K562 (cell line): ENCODE results near the gene PSD2. TPM values are rescaled to one million over a fixed set of nuclear protein-coding genes. Genes with fewer than 3 reads are reported as not detected.

ENCODE experiments used
- ATAC-seq: fragments of 200-7000 bp; cut with Tn5 transposase; 3 replicates; pipeline ENCODE4 v1.9.1; 2020; ENCODE audit warnings: moderate library complexity
- BruUV-seq: library from RNA; stranded (reverse); fragments of 400-500 nt; replicated peaks from 2 replicates; lab custom pipeline; 2021; lab: Mats Ljungman, UMichigan
- CTCF ChIA-PET: fragments of 300-600 bp; formaldehyde crosslinking; extraction: SDS; loops from one replicate; lab custom pipeline; 2021; ENCODE audit warnings: low intra/inter-chr PET ratio; lab: Yijun Ruan, JAX
- POLR2A ChIA-PET: fragments of 300-600, 350-650 bp; sonication (Branson Sonifier 250); formaldehyde crosslinking; extraction: SDS; loops from one replicate; lab custom pipeline; 2021; ENCODE audit warnings: antibody characterized with exemption, inconsistent platforms; lab: Yijun Ruan, JAX
- DNase-seq, 4 experiments: peaks; one replicate each; pipeline versions ENCODE4 v3.0.0 to v3.0.0-alpha.2; 2011 to 2018; ENCODE audit warnings: low spot score in 3 of 4, mixed read lengths in 3 of 4; ENCODE audit errors: extremely low read depth in 1 of 4
- FAIRE-seq: peaks from 2 replicates; lab custom pipeline; 2011; peaks lifted over from hg19 to GRCh38; lab: Jason Lieb, UNC
- H2AFZ ChIP-seq: 2 replicates; pipeline ENCODE4 v1.6.0; 2011; ENCODE audit warnings: low read depth, low read length, control low read depth, inconsistent platforms
- H3K27ac ChIP-seq: fragments of 200-600 bp; 3 replicates; pipeline ENCODE4 v1.8.0; 2011; ENCODE audit warnings: low read depth, mild to moderate bottlenecking, control low read depth, inconsistent platforms, low read length, moderate library complexity, mixed read lengths; ENCODE audit errors: extremely low read depth
- H3K27me3 ChIP-seq, 2 experiments: fragments of 300-600 bp in 1 of 2; 2 replicates in 1 of 2; 3 replicates in 1 of 2; pipeline versions ENCODE4 v1.6.0 to v1.8.0; 2011; ENCODE audit warnings: inconsistent platforms in 2 of 2, low read length in 2 of 2, mild to moderate bottlenecking in 1 of 2, mixed read lengths in 1 of 2, moderate library complexity in 1 of 2; ENCODE audit not compliant: control insufficient read depth in 2 of 2, insufficient read depth in 2 of 2
- H3K36me3 ChIP-seq: fragments of 300-600 bp; 3 replicates; pipeline ENCODE4 v1.8.0; 2011; ENCODE audit warnings: mild to moderate bottlenecking, low read length, inconsistent platforms; ENCODE audit not compliant: control insufficient read depth, insufficient read depth
- H3K4me1 ChIP-seq, 2 experiments: fragments of 200-600 bp in 1 of 2; replicated peaks in 1 of 2; 2 replicates in 1 of 2; 3 replicates in 1 of 2; pipeline versions ENCODE4 v1.5.1 to v1.8.0; 2011; ENCODE audit warnings: inconsistent platforms in 2 of 2, low read length in 2 of 2, mild to moderate bottlenecking in 1 of 2, mixed read lengths in 1 of 2, moderate library complexity in 1 of 2; ENCODE audit not compliant: control insufficient read depth in 2 of 2, insufficient read depth in 2 of 2
- H3K4me2 ChIP-seq: 2 replicates; pipeline ENCODE4 v1.6.1; 2011; ENCODE audit warnings: low read length, control low read depth, inconsistent platforms, mixed read lengths; ENCODE audit not compliant: insufficient read depth
- H3K4me3 ChIP-seq: fragments of 200-600 bp; sonication (generic), shearing (Covaris generic); 2 replicates; pipeline ENCODE4 v1.5.1; 2016; ENCODE audit warnings: control low read depth, inconsistent platforms
- H3K79me2 ChIP-seq: fragments of 200-600 bp; 3 replicates; pipeline ENCODE4 v1.8.0; 2011; ENCODE audit warnings: low read length, inconsistent platforms; ENCODE audit not compliant: control insufficient read depth, insufficient read depth
- H3K9ac ChIP-seq, 2 experiments: 2 replicates each; pipeline versions ENCODE4 v1.6.0 to v1.6.1; 2011; ENCODE audit warnings: low read depth in 2 of 2, low read length in 2 of 2, control low read depth in 1 of 2, inconsistent platforms in 1 of 2, mild to moderate bottlenecking in 1 of 2, mixed read lengths in 1 of 2; ENCODE audit not compliant: insufficient read depth in 1 of 2
- H3K9me1 ChIP-seq: one replicate; pipeline ENCODE4 v1.6.0; 2011; ENCODE audit warnings: inconsistent platforms, mild to moderate bottlenecking, low read length, moderate library complexity; ENCODE audit not compliant: control insufficient read depth, insufficient read depth
- H3K9me3 ChIP-seq: replicated peaks from 2 replicates; pipeline ENCODE4 v1.5.1; 2011; ENCODE audit warnings: low read depth, low read length, inconsistent platforms; ENCODE audit not compliant: control insufficient read depth, insufficient read depth
- H4K20me1 ChIP-seq: replicated peaks from 2 replicates; pipeline ENCODE4 v1.6.1; 2011; ENCODE audit warnings: low read length, inconsistent platforms, mixed read lengths; ENCODE audit not compliant: control insufficient read depth, insufficient read depth
- BRF1 ChIP-seq: IDR thresholded peaks from 3 replicates; pipeline ENCODE4 v1.6.1; 2011; ENCODE audit warnings: borderline replicate concordance, mild to moderate bottlenecking; ENCODE audit not compliant: insufficient read length; ENCODE audit errors: extremely low read depth
- ELF4 ChIP-seq: fragments of 450-650 bp; formaldehyde crosslinking; IDR thresholded peaks from 2 replicates; pipeline ENCODE4 v1.4.0; 2022; ENCODE audit warnings: missing genetic modification characterization
- GATA2 ChIP-seq: sonication (generic); formaldehyde crosslinking; IDR thresholded peaks from 2 replicates; pipeline ENCODE4 v1.4.0; 2020; ENCODE audit warnings: mild to moderate bottlenecking, missing genetic modification reagents
- GMEB1 ChIP-seq: fragments of 250-450 bp; sonication (Bioruptor Pico); IDR thresholded peaks from 2 replicates; pipeline ENCODE4 v1.4.0; 2020; ENCODE audit warnings: mild to moderate bottlenecking
- KDM2B ChIP-seq: fragments of 250-450 bp; sonication (Bioruptor Pico); IDR thresholded peaks from 2 replicates; pipeline ENCODE4 v1.8.0; 2021; ENCODE audit warnings: mild to moderate bottlenecking, moderate library complexity
- NFIC ChIP-seq: fragments of 450-650 bp; IDR thresholded peaks from 2 replicates; pipeline ENCODE4 v1.6.1; 2017; ENCODE audit warnings: mild to moderate bottlenecking, inconsistent platforms
- PHF21A ChIP-seq: fragments of 450-650 bp; IDR thresholded peaks from 2 replicates; pipeline ENCODE4 v1.6.1; 2017; ENCODE audit warnings: low read depth, borderline replicate concordance
- SRSF7 ChIP-seq: fragments of 200-400 bp; formaldehyde crosslinking; optimal IDR thresholded peaks from 2 replicates; pipeline ENCODE3; 2017; ENCODE audit warnings: mild to moderate bottlenecking, low read depth, low read length
- ZKSCAN1 ChIP-seq: fragments of 150-350 bp; IDR thresholded peaks from 2 replicates; pipeline ENCODE4 v1.6.1; 2016; ENCODE audit warnings: low read depth, low read length
- ZNF586 ChIP-seq: fragments of 450-650 bp; formaldehyde crosslinking; conservative IDR thresholded peaks from 2 replicates; pipeline ENCODE4 v1.4.0; 2020; ENCODE audit warnings: mild to moderate bottlenecking, moderate library complexity
- WGBS: fragments of 100-300 bp; shearing (Covaris generic); methylation state at CpG from one replicate; pipeline ENCODE4 v1.1.6; 2016; ENCODE audit warnings: low coverage, mixed read lengths; ENCODE audit not compliant: insufficient coverage; ENCODE audit errors: missing lambda C conversion rate; 5-methylcytosine and 5-hydroxymethylcytosine counted together
- in situ Hi-C: fragments of 300-500 bp; cut with MboI; formaldehyde crosslinking; loops from 4 replicates; pipeline ENCODE4 v1.15.0; 2018; ENCODE audit warnings: inconsistent platforms, mixed read lengths
- intact Hi-C: fragments of 100-400 bp; cut with micrococcal nuclease; formaldehyde crosslinking; loops from 2 replicates; pipeline ENCODE4 v1.14.2; 2022
- polyA plus RNA-seq, 8 experiments: library from polyadenylated mRNA; depleted of rRNA in 4 of 8; stranded (reverse) in 5 of 8; unstranded in 3 of 8; fragments of >200 nt; fragmentation: Nextera tagmentation in 2 of 8; fragmentation: Illumina TruSeq in 1 of 8; extraction: Ambion mirVana in 2 of 8; extraction: Trizol in 1 of 8; gene quantifications; 2 replicates each; pipeline versions ENCODE4 v1.2.1 to v1.2.3, GENCODE V29; 2011 to 2014; ENCODE audit warnings: inconsistent platforms in 1 of 8, missing spikeins in 1 of 8
- total RNA-seq, 7 experiments: library from RNA; depleted of rRNA in 6 of 7; stranded (reverse); fragments of >200 nt in 6 of 7; fragmentation: Illumina TruSeq in 2 of 7; extraction: Trizol in 2 of 7; gene quantifications; 2 replicates each; pipeline versions ENCODE4 v1.2.1 to v1.2.3, GENCODE V29; 2011 to 2021; ENCODE audit warnings: low replicate concordance in 1 of 7
- TF ChIP-seq, protein P1 (sequence below), 2 experiments: fragments of 450-650 bp in 1 of 2; sonication (generic) in 1 of 2; formaldehyde crosslinking in 1 of 2; IDR thresholded peaks in 1 of 2; conservative IDR thresholded peaks in 1 of 2; 2 replicates each; pipeline versions ENCODE4 v1.6.1 to v1.8.1; 2016 to 2023; ENCODE audit warnings: mild to moderate bottlenecking in 2 of 2, moderate library complexity in 2 of 2, inconsistent platforms in 1 of 2, missing genetic modification reagents in 1 of 2

PSD2 gene
- total and polyA plus RNA-seq, 9 of the 15 experiments (the other 6 are each of a cell fraction or from before 2014, with no cell fraction given) = 0.01 to 0.09 (median 0.04) TPM; not detected in 4

GRCh38 chr5:139767960-139768359 lies 27.6 kb upstream of the PSD2 start:
- H2AFZ ChIP-seq = no peak overlapping the region
- POLR2A ChIA-PET = interaction anchor here (0.9 kb wide), 1 partner anchor 14 kb away, joined by 5 read pairs; no protein-coding TSS in a partner anchor
- BruUV-seq = no TSS peak
- FAIRE-seq = no peak
- H3K79me2 ChIP-seq = no peaks in the 10 kb centered on the region
- H3K4me2 ChIP-seq = no peak overlapping the region
- CTCF ChIA-PET = no interaction called here
- H3K4me1 ChIP-seq = peaks cover 2 to 19% of the 10 kb centered on the region in 2 experiments; a peak in 3 of 5 replicates
- peak; percentile 77 for TF ChIP-seq NFIC
- TF ChIP-seq ELF4 (CRISPR knock-in tag) = no peak
- TF ChIP-seq, all 486 proteins: peak for 1
- no peaks in the 10 kb centered on the region for H3K9me1 ChIP-seq
- in situ Hi-C loops (loop anchor here (10.0 kb wide), 1 partner anchor 353 kb away; no protein-coding TSS in a partner anchor), intact Hi-C loops (loop anchor here (5.0 to 10.0 kb wide), 2 partner anchors 76 to 343 kb away; no protein-coding TSS in a partner anchor)
- no peak for DNase-seq
- 19% methylated on average over 4 of the region's 4 CpGs for WGBS
- no peak overlapping the region; a peak in 1 of 4 replicates for H3K9ac ChIP-seq
- H3K27ac ChIP-seq = no peak overlapping the region
- no peaks in the 10 kb centered on the region for H3K9me3 ChIP-seq
- 0 out of 5 replicates have a peak, but pooled peaks cover 0 to 12% of the 10 kb centered on the region in 2 experiments for H3K27me3 ChIP-seq
- ATAC-seq = no peak
- no peak overlapping the region for H3K4me3 ChIP-seq
- no peaks in the 10 kb centered on the region for H3K36me3 ChIP-seq
- no peaks in the 10 kb centered on the region for H4K20me1 ChIP-seq

DNA sequence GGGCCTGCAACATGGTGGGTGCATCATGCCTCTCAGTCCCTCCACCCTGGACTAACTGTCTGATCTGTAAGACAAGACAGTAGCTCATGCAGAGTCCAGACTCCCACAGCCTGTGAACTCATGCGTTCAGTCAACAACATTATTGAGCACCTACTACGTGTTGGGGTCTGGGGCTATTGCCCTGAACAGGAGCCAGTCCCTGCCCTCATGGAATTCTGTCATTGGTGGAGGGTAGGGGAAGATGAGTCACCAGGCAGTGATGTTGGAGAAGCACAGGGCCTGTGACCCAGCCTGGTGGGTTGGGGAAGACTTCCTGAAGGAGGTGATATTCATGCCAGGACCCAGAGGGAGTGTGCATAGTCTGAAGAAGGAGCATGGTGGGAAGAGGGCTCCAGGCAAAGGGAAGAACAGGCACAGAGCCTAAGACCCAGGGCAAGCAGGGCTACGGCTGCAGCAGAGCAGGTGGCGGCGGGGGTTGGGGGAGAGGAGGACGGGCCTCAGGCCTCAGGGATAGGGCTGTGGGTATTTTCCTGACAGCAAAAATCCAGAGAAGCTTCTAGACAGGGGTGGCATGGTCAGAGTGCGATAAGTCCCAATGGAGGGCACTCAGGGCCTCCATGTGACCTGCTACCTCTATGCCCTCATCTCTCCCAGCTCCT lies 26.7 kb upstream of the PSD2 start:
- FAIRE-seq = peak; percentile 11
- POLR2A ChIA-PET = interaction anchor here (0.6 kb wide), 1 partner anchor 162 kb away, joined by 4 read pairs; no protein-coding TSS in a partner anchor
- intact Hi-C loops = loop anchor here (5.0 to 10.0 kb wide), 2 partner anchors 77 to 344 kb away; no protein-coding TSS in a partner anchor
- Histone ChIP-seq H3K4me1 (peaks cover 2 to 15% of the 10 kb centered on the region in 2 experiments; a peak in 3 of 5 replicates), H3K9me3 (no peaks in the 10 kb centered on the region), H3K27me3 (peaks cover 0 to 12% of the 10 kb centered on the region in 2 experiments; a peak in 1 of 5 replicates), H4K20me1 (no peaks in the 10 kb centered on the region), H3K9ac (no peak overlapping the region), H3K36me3 (no peaks in the 10 kb centered on the region), H2AFZ (no peak overlapping the region), H3K4me3 (no peak overlapping the region), H3K27ac (no peak overlapping the region), H3K9me1 (no peaks in the 10 kb centered on the region), H3K79me2 (no peaks in the 10 kb centered on the region), H3K4me2 (no peak overlapping the region)
- WGBS = 42% methylated on average over 7 of the region's 7 CpGs
- BruUV-seq = no TSS peak
- DNase-seq = no peak
- no peak for ATAC-seq
- in situ Hi-C loops = loop anchor here (10.0 kb wide), 1 partner anchor 354 kb away; no protein-coding TSS in a partner anchor
- CTCF ChIA-PET = no interaction called here
- TF ChIP-seq ZNF586 (no peak), KDM2B (CRISPR knock-in tag) (no peak), BRF1 (no peak), GMEB1 (CRISPR knock-in tag) (no peak), SRSF7 (no peak), ZKSCAN1 (peak; percentile 83), GATA2 (CRISPR knock-in tag) (no peak), PHF21A (0 out of 2 replicates have a peak, but pooled peaks have one; percentile 21)
- TF ChIP-seq, protein P1, sequence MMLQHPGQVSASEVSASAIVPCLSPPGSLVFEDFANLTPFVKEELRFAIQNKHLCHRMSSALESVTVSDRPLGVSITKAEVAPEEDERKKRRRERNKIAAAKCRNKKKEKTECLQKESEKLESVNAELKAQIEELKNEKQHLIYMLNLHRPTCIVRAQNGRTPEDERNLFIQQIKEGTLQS (IDR thresholded peaks at IDR 0.05) = peak; percentile 59; the same call in 1 of the 2 replicates
- TF ChIP-seq, protein P1 (CRISPR knock-in tag; conservative IDR thresholded peaks at IDR 0.05) = no peak
